ENCODE data around the gene KCNAB2.

KCNAB2 gene

GRCh38 chr1:6113116-6113515 lies 67.4 kb downstream of the KCNAB2 start:
- no peak for DNase-seq

GRCh38 chr1:6113745-6114144 lies 68.1 kb downstream of the KCNAB2 start:
- DNase-seq, result no peak

GRCh38 chr1:6116137-6116536 lies 70.4 kb downstream of the KCNAB2 start:
- no peak for DNase-seq

- no peak for DNase-seq
Observed at GRCh38 chr1:6117064-6117463, 71.4 kb downstream of the KCNAB2 start.

- DNase-seq, result no peak
Observed at GRCh38 chr1:6117624-6118023, 71.9 kb downstream of the KCNAB2 start.

GRCh38 chr1:6118415-6118814 lies 72.7 kb downstream of the KCNAB2 start:
- DNase-seq, result no peak

- DNase-seq, result no peak
Observed at GRCh38 chr1:6121021-6121421, 75.3 kb downstream of the KCNAB2 start.

GRCh38 chr1:6121651-6122370 lies 76.1 kb downstream of the KCNAB2 start:
- no peak for DNase-seq

- DNase-seq, result no peak
Observed at GRCh38 chr1:6123083-6123482, 77.4 kb downstream of the KCNAB2 start.

GRCh38 chr1:6123816-6124215 lies 78.1 kb downstream of the KCNAB2 start:
- DNase-seq, result no peak

GRCh38 chr1:6124341-6124740 lies 78.7 kb downstream of the KCNAB2 start:
- DNase-seq, result no peak

- DNase-seq, result no peak
Observed at GRCh38 chr1:6124746-6125365, 79.2 kb downstream of the KCNAB2 start.

- DNase-seq, result no peak
Observed at GRCh38 chr1:6125366-6125765, 79.7 kb downstream of the KCNAB2 start.

- no peak for DNase-seq
Observed at GRCh38 chr1:6126028-6126427, 80.3 kb downstream of the KCNAB2 start.

GRCh38 chr1:6126521-6127067 lies 80.9 kb downstream of the KCNAB2 start:
- no peak for DNase-seq

- no peak for DNase-seq
Observed at GRCh38 chr1:6127587-6128163, 82.0 kb downstream of the KCNAB2 start.

GRCh38 chr1:6128276-6129081 lies 82.8 kb downstream of the KCNAB2 start:
- no peak for DNase-seq

- no peak for DNase-seq
Observed at GRCh38 chr1:6129313-6129712, 83.6 kb downstream of the KCNAB2 start.

- DNase-seq, result no peak
Observed at GRCh38 chr1:6130036-6130435, 84.3 kb downstream of the KCNAB2 start.

GRCh38 chr1:6130596-6130995 lies 84.9 kb downstream of the KCNAB2 start:
- DNase-seq, result no peak

- no peak for DNase-seq
Observed at GRCh38 chr1:6131561-6131960, 85.9 kb downstream of the KCNAB2 start.

GRCh38 chr1:6133146-6133895 lies 87.6 kb downstream of the KCNAB2 start:
- no peak for DNase-seq

- DNase-seq, result no peak
Observed at GRCh38 chr1:6134206-6134605, 88.5 kb downstream of the KCNAB2 start.

All from DMS79 (cell line).